GM12878 (cell line): Measurements from ENCODE around the gene HELZ. TPM values are rescaled to one million over a fixed set of nuclear protein-coding genes. Genes with fewer than 3 reads are reported as not detected.

Source experiments
- ATF7 ChIP-seq: fragments of 450-650 bp; IDR thresholded peaks from 2 replicates; pipeline ENCODE4 v1.6.1; 2016; ENCODE audit warnings: low read depth, mild to moderate bottlenecking
- BCL11A ChIP-seq: IDR thresholded peaks from 2 replicates; pipeline ENCODE4 v1.6.1; 2011; ENCODE audit warnings: low read depth, low read length
- CEBPB ChIP-seq, 2 experiments: fragments of 150-350 bp in 1 of 2; IDR thresholded peaks; 2 replicates each; pipeline ENCODE4 v1.6.1; 2012 to 2014; ENCODE audit warnings: low read depth in 2 of 2, low read length in 2 of 2, borderline replicate concordance in 1 of 2, inconsistent platforms in 1 of 2
- GATAD2B ChIP-seq: fragments of 450-650 bp; conservative IDR thresholded peaks from 2 replicates; pipeline ENCODE4 v1.6.1; 2017; ENCODE audit warnings: low read depth, mild to moderate bottlenecking, moderate library complexity
- MYC ChIP-seq: IDR thresholded peaks from 2 replicates; pipeline ENCODE4 v1.6.1; 2011; ENCODE audit warnings: mild to moderate bottlenecking, low read length, moderate library complexity, inconsistent platforms; ENCODE audit not compliant: insufficient read depth, insufficient replicate concordance, insufficient read length, severe bottlenecking
- NFXL1 ChIP-seq: fragments of 450-650 bp; IDR thresholded peaks from 2 replicates; pipeline ENCODE4 v1.6.1; 2017; ENCODE audit warnings: antibody characterized with exemption, mild to moderate bottlenecking, borderline replicate concordance
- NFYA ChIP-seq: IDR thresholded peaks from 2 replicates; pipeline ENCODE4 v1.6.1; 2011; ENCODE audit warnings: low read depth, mild to moderate bottlenecking, low read length, improper control_type of control experiment, borderline replicate concordance
- PAX8 ChIP-seq: fragments of 450-650 bp; IDR thresholded peaks from 2 replicates; pipeline ENCODE4 v1.6.1; 2017; ENCODE audit warnings: mild to moderate bottlenecking, moderate library complexity
- SIN3A ChIP-seq: IDR thresholded peaks from 2 replicates; pipeline ENCODE4 v1.6.1; 2012; ENCODE audit warnings: low read depth, low read length, improper control_type of control experiment
- SPI1 ChIP-seq: IDR thresholded peaks from 2 replicates; pipeline ENCODE4 v1.6.1; 2011; ENCODE audit warnings: low read depth, mild to moderate bottlenecking, low read length, moderate library complexity, borderline replicate concordance; ENCODE audit not compliant: insufficient read depth
- WRNIP1 ChIP-seq: IDR thresholded peaks from 2 replicates; pipeline ENCODE4 v1.6.1; 2011; ENCODE audit warnings: low read depth, low read length, improper control_type of control experiment, borderline replicate concordance
- ZNF592 ChIP-seq: fragments of 450-650 bp; IDR thresholded peaks from 2 replicates; pipeline ENCODE4 v1.6.1; 2017; ENCODE audit warnings: mild to moderate bottlenecking, moderate library complexity
- polyA plus RNA-seq, 11 experiments: library from polyadenylated mRNA; depleted of rRNA in 4 of 11; unstranded in 6 of 11; stranded (reverse) in 5 of 11; fragments of >200 nt; fragmentation: Nextera tagmentation in 4 of 11; fragmentation: Illumina TruSeq in 1 of 11; extraction: Ambion mirVana in 4 of 11; extraction: Trizol in 1 of 11; gene quantifications; 1 replicate in 1 of 11; 2 replicates in 10 of 11; pipeline versions ENCODE4 v1.2.1 to v1.2.3, GENCODE V29; 2011 to 2016; ENCODE audit warnings: inconsistent platforms in 2 of 11, missing spikeins in 2 of 11, low read depth in 1 of 11
- total RNA-seq, 4 experiments: library from RNA; depleted of rRNA in 3 of 4; stranded (reverse); fragments of >200 nt in 3 of 4; fragmentation: Illumina TruSeq in 1 of 4; extraction: Trizol in 1 of 4; gene quantifications; 2 replicates each; pipeline versions ENCODE4 v1.2.1 to v1.2.3, GENCODE V29; 2013 to 2021
- TF ChIP-seq, protein P1 (sequence below): fragments of 450-650 bp; IDR thresholded peaks from 2 replicates; pipeline ENCODE4 v1.6.1; 2016; ENCODE audit warnings: mild to moderate bottlenecking
- TF ChIP-seq, protein P2 (sequence below): fragments of 450-650 bp; IDR thresholded peaks from 2 replicates; pipeline ENCODE4 v1.6.1; 2017; ENCODE audit warnings: low read depth, mild to moderate bottlenecking, moderate library complexity

HELZ gene
- total and polyA plus RNA-seq, 10 of the 15 experiments (the other 5 are each of a cell fraction or from before 2014, with no cell fraction given), result 1.5 to 36.8 (median 19.1) TPM

GRCh38 chr17:67245694-67246402 is 852 bp upstream of the HELZ start (continued):
- no peak for TF ChIP-seq ZNF592
- peak; percentile 58; the same call in 1 of the 2 replicates for TF ChIP-seq NFXL1
- TF ChIP-seq, protein P1, sequence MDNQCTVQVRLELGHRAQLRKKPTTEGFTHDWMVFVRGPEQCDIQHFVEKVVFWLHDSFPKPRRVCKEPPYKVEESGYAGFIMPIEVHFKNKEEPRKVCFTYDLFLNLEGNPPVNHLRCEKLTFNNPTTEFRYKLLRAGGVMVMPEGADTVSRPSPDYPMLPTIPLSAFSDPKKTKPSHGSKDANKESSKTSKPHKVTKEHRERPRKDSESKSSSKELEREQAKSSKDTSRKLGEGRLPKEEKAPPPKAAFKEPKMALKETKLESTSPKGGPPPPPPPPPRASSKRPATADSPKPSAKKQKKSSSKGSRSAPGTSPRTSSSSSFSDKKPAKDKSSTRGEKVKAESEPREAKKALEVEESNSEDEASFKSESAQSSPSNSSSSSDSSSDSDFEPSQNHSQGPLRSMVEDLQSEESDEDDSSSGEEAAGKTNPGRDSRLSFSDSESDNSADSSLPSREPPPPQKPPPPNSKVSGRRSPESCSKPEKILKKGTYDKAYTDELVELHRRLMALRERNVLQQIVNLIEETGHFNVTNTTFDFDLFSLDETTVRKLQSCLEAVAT, result no peak
- 0 out of 2 replicates have a peak, but pooled peaks have one; percentile 11 for TF ChIP-seq SIN3A
- TF ChIP-seq WRNIP1, result no peak
- TF ChIP-seq GATAD2B, result 0 out of 2 replicates have a peak, but pooled peaks have one; percentile 5
- no peak for TF ChIP-seq PAX8
- no peak for TF ChIP-seq MYC
- no peak for TF ChIP-seq BCL11A
- TF ChIP-seq CEBPB (IDR thresholded peaks at IDR 0.05; ENCODE audit: borderline replicate concordance in 1 of 2, low read depth in 2 of 2, low read length in 2 of 2), result no peak
- no peak for TF ChIP-seq SPI1
- TF ChIP-seq NFYA, result no peak
- TF ChIP-seq, protein P2, sequence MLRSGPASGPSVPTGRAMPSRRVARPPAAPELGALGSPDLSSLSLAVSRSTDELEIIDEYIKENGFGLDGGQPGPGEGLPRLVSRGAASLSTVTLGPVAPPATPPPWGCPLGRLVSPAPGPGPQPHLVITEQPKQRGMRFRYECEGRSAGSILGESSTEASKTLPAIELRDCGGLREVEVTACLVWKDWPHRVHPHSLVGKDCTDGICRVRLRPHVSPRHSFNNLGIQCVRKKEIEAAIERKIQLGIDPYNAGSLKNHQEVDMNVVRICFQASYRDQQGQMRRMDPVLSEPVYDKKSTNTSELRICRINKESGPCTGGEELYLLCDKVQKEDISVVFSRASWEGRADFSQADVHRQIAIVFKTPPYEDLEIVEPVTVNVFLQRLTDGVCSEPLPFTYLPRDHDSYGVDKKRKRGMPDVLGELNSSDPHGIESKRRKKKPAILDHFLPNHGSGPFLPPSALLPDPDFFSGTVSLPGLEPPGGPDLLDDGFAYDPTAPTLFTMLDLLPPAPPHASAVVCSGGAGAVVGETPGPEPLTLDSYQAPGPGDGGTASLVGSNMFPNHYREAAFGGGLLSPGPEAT, result no peak
- no peak for TF ChIP-seq ATF7
